Activated CD4-positive, alpha-beta T cell treated with anti-CD3 and anti-CD28 coated beads, Interleukin-2, amount 50 U/mL, for 4 hours (primary cell): ENCODE data around the gene TMCO1.
"Not testable (repeated sequence)": the region's sequence is repeated elsewhere in the genome, so short reads cannot be mapped to it uniquely, and the experiment has no call there.

Experiments
- DNase-seq, 2 experiments: peaks; one replicate each; pipeline ENCODE4 v3.0.0-alpha.2; 2020

Gene TMCO1

GRCh38 chr1:165683848-165684485 lies 84.7 kb downstream of the TMCO1 start:
- DNase-seq = no peak

- DNase-seq = not testable (repeated sequence)
Observed at GRCh38 chr1:165680773-165681172, 87.9 kb downstream of the TMCO1 start.

- DNase-seq = no peak
Observed at GRCh38 chr1:165680303-165680702, 88.4 kb downstream of the TMCO1 start.

GRCh38 chr1:165679282-165680036 lies 89.2 kb downstream of the TMCO1 start:
- no peak for DNase-seq

- DNase-seq = no peak
Observed at GRCh38 chr1:165678509-165678908, 90.2 kb downstream of the TMCO1 start.
